Fibroblast of lung (primary cell): ENCODE data around the gene ACAP3. TPM values are rescaled to one million over a fixed set of nuclear protein-coding genes. Genes with fewer than 3 reads are reported as not detected.

ENCODE experiments used
- DNase-seq, 2 donors: peaks; one replicate each; pipeline versions ENCODE4 v3.0.0 to v3.0.0-alpha.2; 2010; ENCODE audit warnings: low read depth in 2 of 2
- H2AFZ ChIP-seq: 2 replicates; pipeline ENCODE4 v1.5.1; 2012; ENCODE audit warnings: low read length, control low read depth, inconsistent platforms
- H3K27ac ChIP-seq: 2 replicates; pipeline ENCODE4 v1.5.1; 2011; ENCODE audit warnings: low read length, control low read depth; ENCODE audit not compliant: insufficient read depth
- H3K27me3 ChIP-seq: 2 replicates; pipeline ENCODE4 v1.5.1; 2011; ENCODE audit warnings: mild to moderate bottlenecking, low read length; ENCODE audit not compliant: control insufficient read depth, insufficient read depth
- H3K36me3 ChIP-seq: 2 replicates; pipeline ENCODE4 v1.5.1; 2011; ENCODE audit warnings: low read length; ENCODE audit not compliant: control insufficient read depth, insufficient read depth
- H3K4me1 ChIP-seq: 2 replicates; pipeline ENCODE4 v1.5.1; 2011; ENCODE audit warnings: low read length; ENCODE audit not compliant: control insufficient read depth, insufficient read depth; ENCODE audit errors: extremely low read depth
- H3K4me2 ChIP-seq: 2 replicates; pipeline ENCODE4 v1.5.1; 2011; ENCODE audit warnings: low read length, control low read depth; ENCODE audit not compliant: insufficient read depth; ENCODE audit errors: extremely low read depth
- H3K4me3 ChIP-seq, 4 experiments: fragments of 200-600 bp in 1 of 4; sonication (generic) in 1 of 4; replicated peaks in 1 of 4; 2 replicates each; pipeline ENCODE4 v1.5.1; 2011 to 2016; ENCODE audit warnings: low read length in 4 of 4, low read depth in 3 of 4, mild to moderate bottlenecking in 3 of 4, control low read depth in 2 of 4, inconsistent platforms in 1 of 4, mixed read lengths in 1 of 4; ENCODE audit not compliant: insufficient read depth in 1 of 4; ENCODE audit errors: control extremely low read depth in 1 of 4
- H3K79me2 ChIP-seq: 2 replicates; pipeline ENCODE4 v1.5.1; 2012; ENCODE audit warnings: mild to moderate bottlenecking, low read length, inconsistent platforms; ENCODE audit not compliant: control insufficient read depth, insufficient read depth
- H3K9ac ChIP-seq: 2 replicates; pipeline ENCODE4 v1.5.1; 2011; ENCODE audit warnings: mild to moderate bottlenecking, low read length, control low read depth; ENCODE audit not compliant: insufficient read depth
- H3K9me3 ChIP-seq: 2 replicates; pipeline ENCODE4 v1.5.1; 2012; ENCODE audit warnings: low read depth, low read length; ENCODE audit not compliant: control insufficient read depth, insufficient read depth
- H4K20me1 ChIP-seq: 2 replicates; pipeline ENCODE4 v1.5.1; 2011; ENCODE audit warnings: low read length; ENCODE audit not compliant: control insufficient read depth, insufficient read depth; ENCODE audit errors: extremely low read depth
- EZH2 ChIP-seq: IDR thresholded peaks from 2 replicates; pipeline ENCODE4 v1.5.1; 2012; ENCODE audit warnings: low read length, control low read depth, mild to moderate bottlenecking; ENCODE audit errors: missing control alignments
- polyA plus RNA-seq, 2 donors: library from polyadenylated mRNA; depleted of rRNA in 1 of 2; stranded (reverse) in 1 of 2; unstranded in 1 of 2; fragments of >200 nt; gene quantifications; 2 replicates each; pipeline ENCODE4 v1.2.1, GENCODE V29; 2011 to 2012; ENCODE audit warnings: missing spikeins in 1 of 2
- total RNA-seq: library from RNA; depleted of rRNA; stranded (reverse); fragments of >200 nt; gene quantifications from 2 replicates; pipeline ENCODE4 v1.2.1, GENCODE V29; 2014
- TF ChIP-seq, protein P1 (sequence below), 2 donors: IDR thresholded peaks in 1 of 2; conservative IDR thresholded peaks in 1 of 2; 1 replicate in 1 of 2; 2 replicates in 1 of 2; pipeline ENCODE4 v1.5.1; 2011 to 2012; ENCODE audit warnings: low read length in 2 of 2, control low read depth in 1 of 2, inconsistent platforms in 1 of 2, low read depth in 1 of 2, mild to moderate bottlenecking in 1 of 2

Gene ACAP3
- total and polyA plus RNA-seq, 2 donors (not counting 1 experiment from before 2014, with no cell fraction given), result 15.3 to 50.9 TPM

DNA sequence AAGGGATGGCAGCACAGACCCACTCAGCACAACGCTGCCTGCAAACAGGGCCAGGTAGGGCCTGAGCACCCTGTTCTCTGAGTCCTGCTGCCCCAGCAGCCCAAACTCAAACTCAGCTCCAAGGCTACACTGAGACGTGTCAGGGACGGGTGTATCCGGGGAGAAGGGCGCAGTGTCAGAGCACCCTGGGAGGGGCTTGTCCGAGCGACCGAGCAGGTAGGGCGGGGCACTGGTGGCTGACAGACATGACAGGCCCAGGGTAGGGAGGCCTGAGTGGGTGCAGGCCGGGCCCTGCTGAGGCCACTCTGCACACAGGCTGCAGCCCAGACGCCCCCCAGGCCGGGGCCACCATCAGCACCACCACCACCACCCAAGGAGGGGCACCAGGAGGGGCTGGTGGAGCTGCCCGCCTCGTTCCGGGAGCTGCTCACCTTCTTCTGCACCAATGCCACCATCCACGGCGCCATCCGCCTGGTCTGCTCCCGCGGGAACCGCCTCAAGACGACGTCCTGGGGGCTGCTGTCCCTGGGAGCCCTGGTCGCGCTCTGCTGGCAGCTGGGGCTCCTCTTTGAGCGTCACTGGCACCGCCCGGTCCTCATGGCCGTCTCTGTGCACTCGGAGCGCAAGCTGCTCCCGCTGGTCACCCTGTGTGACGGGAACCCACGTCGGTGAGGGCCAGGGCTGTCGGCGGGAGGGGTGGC is 22.0 kb downstream of the ACAP3 start:
- Histone ChIP-seq H3K9me3 (no peaks in the 10 kb centered on the region), H3K4me1 (peaks cover 2% of the 10 kb centered on the region), H4K20me1 (no peaks in the 10 kb centered on the region), H2AFZ (no peak overlapping the region), H3K36me3 (no peaks in the 10 kb centered on the region), H3K27me3 (no peaks in the 10 kb centered on the region), H3K4me3 (no peak overlapping the region), H3K79me2 (no peaks in the 10 kb centered on the region), H3K9ac (no peak overlapping the region), H3K4me2 (no peak overlapping the region), H3K27ac (no peak overlapping the region)
- DNase-seq, result no peak
- no peak for TF ChIP-seq EZH2
- TF ChIP-seq, protein P1, sequence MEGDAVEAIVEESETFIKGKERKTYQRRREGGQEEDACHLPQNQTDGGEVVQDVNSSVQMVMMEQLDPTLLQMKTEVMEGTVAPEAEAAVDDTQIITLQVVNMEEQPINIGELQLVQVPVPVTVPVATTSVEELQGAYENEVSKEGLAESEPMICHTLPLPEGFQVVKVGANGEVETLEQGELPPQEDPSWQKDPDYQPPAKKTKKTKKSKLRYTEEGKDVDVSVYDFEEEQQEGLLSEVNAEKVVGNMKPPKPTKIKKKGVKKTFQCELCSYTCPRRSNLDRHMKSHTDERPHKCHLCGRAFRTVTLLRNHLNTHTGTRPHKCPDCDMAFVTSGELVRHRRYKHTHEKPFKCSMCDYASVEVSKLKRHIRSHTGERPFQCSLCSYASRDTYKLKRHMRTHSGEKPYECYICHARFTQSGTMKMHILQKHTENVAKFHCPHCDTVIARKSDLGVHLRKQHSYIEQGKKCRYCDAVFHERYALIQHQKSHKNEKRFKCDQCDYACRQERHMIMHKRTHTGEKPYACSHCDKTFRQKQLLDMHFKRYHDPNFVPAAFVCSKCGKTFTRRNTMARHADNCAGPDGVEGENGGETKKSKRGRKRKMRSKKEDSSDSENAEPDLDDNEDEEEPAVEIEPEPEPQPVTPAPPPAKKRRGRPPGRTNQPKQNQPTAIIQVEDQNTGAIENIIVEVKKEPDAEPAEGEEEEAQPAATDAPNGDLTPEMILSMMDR (conservative IDR thresholded peaks at IDR 0.05 in 1 of 2, IDR thresholded peaks at IDR 0.05 in 1 of 2; ENCODE audit: low read depth in 1 of 2, low read length in 2 of 2), result no peak

DNA sequence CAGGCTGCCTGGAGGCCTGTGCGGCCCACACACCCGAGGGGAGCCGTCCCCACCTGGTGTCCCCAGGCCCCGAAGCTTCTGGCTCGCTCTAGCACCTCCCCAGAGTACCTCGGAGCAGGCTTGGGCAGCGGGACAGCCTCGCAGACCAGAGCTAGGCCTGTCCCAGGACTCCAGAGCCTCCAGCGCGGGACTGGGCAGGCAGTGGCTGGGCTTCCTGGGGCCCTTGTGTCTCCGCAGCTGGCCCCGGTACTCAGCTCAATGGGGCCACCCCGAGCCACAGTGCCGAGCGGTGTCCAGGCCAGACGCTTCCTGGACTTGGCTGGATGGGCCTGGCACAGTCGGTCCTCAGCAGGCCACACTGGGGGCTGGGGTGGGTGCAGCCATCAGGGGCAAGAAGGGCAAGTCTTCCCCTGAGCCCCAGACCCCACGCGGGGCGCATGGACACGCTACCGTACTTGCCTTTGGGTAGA is 22.6 kb downstream of the ACAP3 start:
- no peak for TF ChIP-seq EZH2
- TF ChIP-seq, protein P1 (conservative IDR thresholded peaks at IDR 0.05 in 1 of 2, IDR thresholded peaks at IDR 0.05 in 1 of 2; ENCODE audit: low read depth in 1 of 2, low read length in 2 of 2), result no peak
- H3K4me1 ChIP-seq, result peaks cover 2% of the 10 kb centered on the region
- no peaks in the 10 kb centered on the region for H4K20me1 ChIP-seq
- no peak overlapping the region for H2AFZ ChIP-seq
- no peaks in the 10 kb centered on the region for H3K27me3 ChIP-seq
- no peak overlapping the region for H3K4me3 ChIP-seq
- H3K79me2 ChIP-seq, result no peaks in the 10 kb centered on the region
- H3K4me2 ChIP-seq, result no peak overlapping the region
- no peaks in the 10 kb centered on the region for H3K36me3 ChIP-seq
- H3K9me3 ChIP-seq, result no peaks in the 10 kb centered on the region
- H3K9ac ChIP-seq, result no peak overlapping the region
- H3K27ac ChIP-seq, result no peak overlapping the region
- no peak for DNase-seq

DNA sequence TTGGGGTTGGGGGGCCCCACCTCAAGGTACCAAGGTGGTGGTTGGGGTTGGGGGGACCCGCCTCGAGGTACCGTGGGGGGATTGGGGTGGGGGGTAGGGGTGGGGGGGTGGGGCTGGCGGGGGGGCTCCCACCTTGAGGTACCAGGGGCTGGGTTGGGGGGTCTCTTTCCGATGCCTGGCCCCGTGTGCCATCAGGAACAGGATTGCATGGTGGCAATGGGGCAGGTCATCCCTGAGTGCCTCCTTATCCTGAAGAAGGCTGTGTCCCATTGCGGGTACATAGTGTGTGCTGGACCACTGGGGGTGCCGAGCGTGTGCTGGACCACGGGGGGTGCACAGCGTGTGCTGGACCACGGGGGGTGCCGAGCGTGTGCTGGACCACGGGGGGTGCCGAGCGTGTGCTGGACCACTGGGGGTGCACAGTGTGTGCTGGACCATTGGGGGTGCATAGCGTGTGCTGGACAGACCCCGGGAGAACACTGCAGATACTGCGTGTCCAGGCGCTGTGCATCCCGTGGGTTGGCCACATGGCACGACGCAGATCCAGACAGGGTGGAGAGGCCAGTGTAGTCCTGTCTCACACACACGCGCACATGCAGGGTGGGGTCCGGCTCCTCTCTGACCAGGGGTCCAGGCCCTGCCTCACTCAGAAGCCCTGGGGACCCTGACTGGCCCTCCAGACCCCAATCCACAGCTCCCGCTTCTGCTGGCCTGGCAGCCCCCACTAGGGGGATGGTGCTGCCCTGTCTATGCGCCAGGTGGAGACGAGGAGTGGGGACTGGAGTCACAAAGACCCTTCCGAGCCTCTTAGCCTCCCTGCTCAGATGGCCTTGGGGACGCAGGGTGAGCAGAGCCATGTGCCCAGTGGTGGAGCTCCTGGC is 23.3 kb downstream of the ACAP3 start:
- peaks cover 2% of the 10 kb centered on the region for H3K4me1 ChIP-seq
- no peak overlapping the region for H2AFZ ChIP-seq
- no peak overlapping the region for H3K27ac ChIP-seq
- H3K4me2 ChIP-seq, result no peak overlapping the region
- H3K36me3 ChIP-seq, result no peaks in the 10 kb centered on the region
- H4K20me1 ChIP-seq, result no peaks in the 10 kb centered on the region
- no peaks in the 10 kb centered on the region for H3K9me3 ChIP-seq
- no peaks in the 10 kb centered on the region for H3K79me2 ChIP-seq
- H3K27me3 ChIP-seq, result no peaks in the 10 kb centered on the region
- DNase-seq, result no peak
- no peak overlapping the region for H3K9ac ChIP-seq
- no peak for TF ChIP-seq EZH2
- TF ChIP-seq, protein P1 (conservative IDR thresholded peaks at IDR 0.05 in 1 of 2, IDR thresholded peaks at IDR 0.05 in 1 of 2; ENCODE audit: low read depth in 1 of 2, low read length in 2 of 2), result no peak
- H3K4me3 ChIP-seq, result no peak overlapping the region
